ENCODE measurements around the gene FERD3L. TPM values are rescaled to one million over a fixed set of nuclear protein-coding genes. Genes with fewer than 3 reads are reported as not detected.

Gene FERD3L
- total RNA-seq, 1 experiment from 2014 or later = not detected

GRCh38 chr7:19109000-19109946 is 35.9 kb downstream of the FERD3L start:
- TF ChIP-seq REST (IDR thresholded peaks at IDR 0.05; ENCODE audit: insufficient read depth in 1 of 2, low read depth in 2 of 2, low read length in 1 of 2) (no peak), TCF7L2 (IDR thresholded peaks at IDR 0.05; ENCODE audit: low read depth, low read length) (no peak), POLR2AphosphoS5 (IDR thresholded peaks at IDR 0.05; ENCODE audit: low read depth, low read length) (no peak), SIN3A (IDR thresholded peaks at IDR 0.05; ENCODE audit: borderline replicate concordance, insufficient read depth, low read depth, low read length) (no peak), CTCF (IDR thresholded peaks at IDR 0.05) (no peak)
- DNase-seq (ENCODE audit: low read depth, low spot score) = no peak
- Histone ChIP-seq H3K9me3 (ENCODE audit: control insufficient read depth, insufficient read depth, low read depth, low read length) (no peaks in the 10 kb centered on the region; the same call in 1 of the 2 replicates), H3K27ac (ENCODE audit: low read length) (no peak overlapping the region), H3K4me3 (ENCODE audit: low read depth in 2 of 2, low read length in 2 of 2) (no peak overlapping the region), H3K36me3 (ENCODE audit: control insufficient read depth, insufficient read depth, low read length) (no peaks in the 10 kb centered on the region), H3K27me3 (ENCODE audit: control insufficient read depth, insufficient read depth, low read length) (no peaks in the 10 kb centered on the region), H3K4me1 (ENCODE audit: control insufficient read depth, insufficient read depth, low read length) (no peaks in the 10 kb centered on the region)
- in situ Hi-C loops (cut with HindIII; ENCODE audit: low pct_unique_long_range_greater_than_20kb, low sequenced_read_pairs) (no loop called here), intact Hi-C loops (cut with micrococcal nuclease; ENCODE audit: unreplicated experiment) (no loop called here)
- no TSS peak for BruUV-seq (replicated peaks)
- CTCF ChIA-PET = no interaction called here
- POLR2A ChIA-PET = no interaction called here
- no peak for ATAC-seq

- intact Hi-C loops (cut with micrococcal nuclease; ENCODE audit: unreplicated experiment) = no loop called here
- no peak for DNase-seq (ENCODE audit: low read depth, low spot score)
- BruUV-seq (replicated peaks) = no TSS peak
- Histone ChIP-seq H3K4me3 (ENCODE audit: low read depth in 2 of 2, low read length in 2 of 2) (peak overlapping the region; percentile 33 to 54), H3K9me3 (ENCODE audit: control insufficient read depth, insufficient read depth, low read depth, low read length) (no peaks in the 10 kb centered on the region), H3K27ac (ENCODE audit: low read length) (peak overlapping the region; percentile 70), H3K27me3 (ENCODE audit: control insufficient read depth, insufficient read depth, low read length) (no peaks in the 10 kb centered on the region), H3K36me3 (ENCODE audit: control insufficient read depth, insufficient read depth, low read length) (no peaks in the 10 kb centered on the region), H3K4me1 (ENCODE audit: control insufficient read depth, insufficient read depth, low read length) (no peaks in the 10 kb centered on the region)
- ChIA-PET POLR2A (no interaction called here), CTCF (no interaction called here)
- ATAC-seq = peak; percentile 48
- TF ChIP-seq REST (IDR thresholded peaks at IDR 0.05; ENCODE audit: insufficient read depth in 1 of 2, low read depth in 2 of 2, low read length in 1 of 2) = no peak
- no peak for TF ChIP-seq SIN3A (IDR thresholded peaks at IDR 0.05; ENCODE audit: borderline replicate concordance, insufficient read depth, low read depth, low read length)
- 0 out of 2 replicates have a peak, but pooled peaks have one; percentile 3 for TF ChIP-seq TCF7L2 (IDR thresholded peaks at IDR 0.05; ENCODE audit: low read depth, low read length)
- in situ Hi-C loops (cut with HindIII; ENCODE audit: low pct_unique_long_range_greater_than_20kb, low sequenced_read_pairs) = no loop called here
These were observed 37.7 kb downstream of the FERD3L start for GRCh38 chr7:19107356-19108146.

Measured in Panc1 (cell line).